ENCODE results near the gene FADS3. TPM values are rescaled to one million over a fixed set of nuclear protein-coding genes. Genes with fewer than 3 reads are reported as not detected.

FADS3 gene
- total and polyA plus RNA-seq, 2 experiments from 2014 or later, result 44.4 to 73.5 TPM

GRCh38 chr11:61872935-61873565 is 18.3 kb downstream of the FADS3 start:
- H3K4me1 Mint-ChIP-seq, result peaks cover 30% of the 10 kb centered on the region

More at GRCh38 chr11:61872935-61873565, 18.3 kb downstream of the FADS3 start:
- Histone ChIP-seq H3F3A (replicated peaks; ENCODE audit: low read depth) (peaks cover 12% of the 10 kb centered on the region; the same call in 1 of the 2 replicates), H2AFZ (no peak overlapping the region), H3K27me3 (ENCODE audit: insufficient read depth) (no peaks in the 10 kb centered on the region), H3K4me3 (no peak overlapping the region), H3K4me1 (ENCODE audit: insufficient read depth) (peaks cover 20% of the 10 kb centered on the region), H3K79me2 (replicated peaks; ENCODE audit: insufficient read depth) (no peaks in the 10 kb centered on the region), H4K20me1 (replicated peaks; ENCODE audit: insufficient read depth) (no peaks in the 10 kb centered on the region), H3K4me2 (no peak overlapping the region), H3K36me3 (ENCODE audit: insufficient read depth) (no peaks in the 10 kb centered on the region; the same call in 1 of the 2 replicates), H3K9me2 (ENCODE audit: insufficient read depth) (no peaks in the 10 kb centered on the region), H3K27ac (ENCODE audit: low read depth) (no peak overlapping the region)
- peaks cover 17% of the 10 kb centered on the region for H3K27me3 Mint-ChIP-seq (ENCODE audit: insufficient read depth, low read depth, poor library complexity)
- DNase-seq (ENCODE audit: low spot score), result no peak
- no peak overlapping the region for H3K27ac Mint-ChIP-seq
- ATAC-seq, result no peak
- H3K36me3 Mint-ChIP-seq (ENCODE audit: low read depth), result no peaks in the 10 kb centered on the region; the same call in 2 of the 3 replicates
- TF ChIP-seq JUNB (IDR thresholded peaks at IDR 0.05; ENCODE audit: unreplicated experiment) (no peak), REST (IDR thresholded peaks at IDR 0.05; ENCODE audit: unreplicated experiment) (no peak), POLR2AphosphoS5 (IDR thresholded peaks at IDR 0.05; ENCODE audit: low read depth) (no peak), NANOG (IDR thresholded peaks at IDR 0.05; ENCODE audit: borderline replicate concordance) (no peak), EZH2 (IDR thresholded peaks at IDR 0.05; ENCODE audit: low read depth, unreplicated experiment) (no peak), ZNF114 (CRISPR knock-in tag; IDR thresholded peaks at IDR 0.05) (no peak), STAT1 (IDR thresholded peaks at IDR 0.05; ENCODE audit: unreplicated experiment) (no peak), EZH2phosphoT487 (IDR thresholded peaks at IDR 0.05; ENCODE audit: unreplicated experiment) (no peak), ZNF331 (CRISPR knock-in tag; IDR thresholded peaks at IDR 0.05; ENCODE audit: low read depth) (no peak), CREB1 (CRISPR knock-in tag; IDR thresholded peaks at IDR 0.05; ENCODE audit: low read depth) (no peak)
- TF ChIP-seq, protein P1, sequence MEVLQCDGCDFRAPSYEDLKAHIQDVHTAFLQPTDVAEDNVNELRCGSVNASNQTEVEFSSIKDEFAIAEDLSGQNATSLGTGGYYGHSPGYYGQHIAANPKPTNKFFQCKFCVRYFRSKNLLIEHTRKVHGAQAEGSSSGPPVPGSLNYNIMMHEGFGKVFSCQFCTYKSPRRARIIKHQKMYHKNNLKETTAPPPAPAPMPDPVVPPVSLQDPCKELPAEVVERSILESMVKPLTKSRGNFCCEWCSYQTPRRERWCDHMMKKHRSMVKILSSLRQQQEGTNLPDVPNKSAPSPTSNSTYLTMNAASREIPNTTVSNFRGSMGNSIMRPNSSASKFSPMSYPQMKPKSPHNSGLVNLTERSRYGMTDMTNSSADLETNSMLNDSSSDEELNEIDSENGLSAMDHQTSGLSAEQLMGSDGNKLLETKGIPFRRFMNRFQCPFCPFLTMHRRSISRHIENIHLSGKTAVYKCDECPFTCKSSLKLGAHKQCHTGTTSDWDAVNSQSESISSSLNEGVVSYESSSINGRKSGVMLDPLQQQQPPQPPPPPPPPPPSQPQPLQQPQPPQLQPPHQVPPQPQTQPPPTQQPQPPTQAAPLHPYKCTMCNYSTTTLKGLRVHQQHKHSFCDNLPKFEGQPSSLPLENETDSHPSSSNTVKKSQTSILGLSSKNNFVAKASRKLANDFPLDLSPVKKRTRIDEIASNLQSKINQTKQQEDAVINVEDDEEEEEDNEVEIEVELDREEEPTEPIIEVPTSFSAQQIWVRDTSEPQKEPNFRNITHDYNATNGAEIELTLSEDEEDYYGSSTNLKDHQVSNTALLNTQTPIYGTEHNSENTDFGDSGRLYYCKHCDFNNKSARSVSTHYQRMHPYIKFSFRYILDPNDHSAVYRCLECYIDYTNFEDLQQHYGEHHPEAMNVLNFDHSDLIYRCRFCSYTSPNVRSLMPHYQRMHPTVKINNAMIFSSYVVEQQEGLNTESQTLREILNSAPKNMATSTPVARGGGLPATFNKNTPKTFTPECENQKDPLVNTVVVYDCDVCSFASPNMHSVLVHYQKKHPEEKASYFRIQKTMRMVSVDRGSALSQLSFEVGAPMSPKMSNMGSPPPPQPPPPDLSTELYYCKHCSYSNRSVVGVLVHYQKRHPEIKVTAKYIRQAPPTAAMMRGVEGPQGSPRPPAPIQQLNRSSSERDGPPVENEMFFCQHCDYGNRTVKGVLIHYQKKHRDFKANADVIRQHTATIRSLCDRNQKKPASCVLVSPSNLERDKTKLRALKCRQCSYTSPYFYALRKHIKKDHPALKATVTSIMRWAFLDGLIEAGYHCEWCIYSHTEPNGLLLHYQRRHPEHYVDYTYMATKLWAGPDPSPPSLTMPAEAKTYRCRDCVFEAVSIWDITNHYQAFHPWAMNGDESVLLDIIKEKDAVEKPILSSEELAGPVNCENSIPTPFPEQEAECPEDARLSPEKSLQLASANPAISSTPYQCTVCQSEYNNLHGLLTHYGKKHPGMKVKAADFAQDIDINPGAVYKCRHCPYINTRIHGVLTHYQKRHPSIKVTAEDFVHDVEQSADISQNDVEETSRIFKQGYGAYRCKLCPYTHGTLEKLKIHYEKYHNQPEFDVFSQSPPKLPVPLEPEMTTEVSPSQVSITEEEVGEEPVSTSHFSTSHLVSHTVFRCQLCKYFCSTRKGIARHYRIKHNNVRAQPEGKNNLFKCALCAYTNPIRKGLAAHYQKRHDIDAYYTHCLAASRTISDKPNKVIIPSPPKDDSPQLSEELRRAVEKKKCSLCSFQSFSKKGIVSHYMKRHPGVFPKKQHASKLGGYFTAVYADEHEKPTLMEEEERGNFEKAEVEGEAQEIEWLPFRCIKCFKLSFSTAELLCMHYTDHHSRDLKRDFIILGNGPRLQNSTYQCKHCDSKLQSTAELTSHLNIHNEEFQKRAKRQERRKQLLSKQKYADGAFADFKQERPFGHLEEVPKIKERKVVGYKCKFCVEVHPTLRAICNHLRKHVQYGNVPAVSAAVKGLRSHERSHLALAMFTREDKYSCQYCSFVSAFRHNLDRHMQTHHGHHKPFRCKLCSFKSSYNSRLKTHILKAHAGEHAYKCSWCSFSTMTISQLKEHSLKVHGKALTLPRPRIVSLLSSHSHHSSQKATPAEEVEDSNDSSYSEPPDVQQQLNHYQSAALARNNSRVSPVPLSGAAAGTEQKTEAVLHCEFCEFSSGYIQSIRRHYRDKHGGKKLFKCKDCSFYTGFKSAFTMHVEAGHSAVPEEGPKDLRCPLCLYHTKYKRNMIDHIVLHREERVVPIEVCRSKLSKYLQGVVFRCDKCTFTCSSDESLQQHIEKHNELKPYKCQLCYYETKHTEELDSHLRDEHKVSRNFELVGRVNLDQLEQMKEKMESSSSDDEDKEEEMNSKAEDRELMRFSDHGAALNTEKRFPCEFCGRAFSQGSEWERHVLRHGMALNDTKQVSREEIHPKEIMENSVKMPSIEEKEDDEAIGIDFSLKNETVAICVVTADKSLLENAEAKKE (CRISPR knock-in tag; IDR thresholded peaks at IDR 0.05), result no peak
- TF ChIP-seq, protein P2, sequence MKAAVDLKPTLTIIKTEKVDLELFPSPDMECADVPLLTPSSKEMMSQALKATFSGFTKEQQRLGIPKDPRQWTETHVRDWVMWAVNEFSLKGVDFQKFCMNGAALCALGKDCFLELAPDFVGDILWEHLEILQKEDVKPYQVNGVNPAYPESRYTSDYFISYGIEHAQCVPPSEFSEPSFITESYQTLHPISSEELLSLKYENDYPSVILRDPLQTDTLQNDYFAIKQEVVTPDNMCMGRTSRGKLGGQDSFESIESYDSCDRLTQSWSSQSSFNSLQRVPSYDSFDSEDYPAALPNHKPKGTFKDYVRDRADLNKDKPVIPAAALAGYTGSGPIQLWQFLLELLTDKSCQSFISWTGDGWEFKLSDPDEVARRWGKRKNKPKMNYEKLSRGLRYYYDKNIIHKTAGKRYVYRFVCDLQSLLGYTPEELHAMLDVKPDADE (IDR thresholded peaks at IDR 0.05), result no peak
- TF ChIP-seq, protein P3, sequence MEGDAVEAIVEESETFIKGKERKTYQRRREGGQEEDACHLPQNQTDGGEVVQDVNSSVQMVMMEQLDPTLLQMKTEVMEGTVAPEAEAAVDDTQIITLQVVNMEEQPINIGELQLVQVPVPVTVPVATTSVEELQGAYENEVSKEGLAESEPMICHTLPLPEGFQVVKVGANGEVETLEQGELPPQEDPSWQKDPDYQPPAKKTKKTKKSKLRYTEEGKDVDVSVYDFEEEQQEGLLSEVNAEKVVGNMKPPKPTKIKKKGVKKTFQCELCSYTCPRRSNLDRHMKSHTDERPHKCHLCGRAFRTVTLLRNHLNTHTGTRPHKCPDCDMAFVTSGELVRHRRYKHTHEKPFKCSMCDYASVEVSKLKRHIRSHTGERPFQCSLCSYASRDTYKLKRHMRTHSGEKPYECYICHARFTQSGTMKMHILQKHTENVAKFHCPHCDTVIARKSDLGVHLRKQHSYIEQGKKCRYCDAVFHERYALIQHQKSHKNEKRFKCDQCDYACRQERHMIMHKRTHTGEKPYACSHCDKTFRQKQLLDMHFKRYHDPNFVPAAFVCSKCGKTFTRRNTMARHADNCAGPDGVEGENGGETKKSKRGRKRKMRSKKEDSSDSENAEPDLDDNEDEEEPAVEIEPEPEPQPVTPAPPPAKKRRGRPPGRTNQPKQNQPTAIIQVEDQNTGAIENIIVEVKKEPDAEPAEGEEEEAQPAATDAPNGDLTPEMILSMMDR (conservative IDR thresholded peaks at IDR 0.05; ENCODE audit: low read depth in 2 of 2), result no peak
- H3K9me3 Mint-ChIP-seq, result no peaks in the 10 kb centered on the region
- no peak overlapping the region for H3K4me3 Mint-ChIP-seq
